ENCODE data around the gene MYH10.

Gene MYH10

DNA sequence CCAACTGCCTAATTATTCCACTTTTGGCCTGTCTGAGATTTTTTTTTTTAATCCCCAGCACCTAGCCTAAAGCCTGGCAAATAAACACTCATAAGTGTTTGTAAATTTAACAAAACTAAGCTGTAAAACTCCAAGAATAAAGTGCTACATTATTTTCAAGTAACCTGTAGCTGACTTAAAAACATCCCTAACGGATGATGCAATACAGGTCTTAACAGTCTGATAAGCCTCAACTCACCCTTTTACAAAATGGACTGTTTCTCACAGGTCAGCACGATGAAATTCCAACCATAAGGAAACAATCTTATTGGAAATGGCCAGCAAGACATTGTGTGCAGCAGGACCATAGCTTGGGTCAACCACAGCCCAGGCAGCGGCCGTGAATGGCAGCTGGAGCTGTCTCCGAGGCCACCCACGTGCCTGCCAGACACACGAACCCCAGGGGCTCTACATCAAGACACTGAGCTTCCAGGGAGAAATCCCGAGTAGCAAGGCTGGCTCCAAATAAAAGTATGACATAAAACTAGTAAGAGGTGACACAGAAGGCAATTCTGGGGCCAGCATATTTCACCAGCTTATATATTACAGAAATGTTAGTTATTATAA lies 135.9 kb downstream of the MYH10 start:
- TF ChIP-seq, protein P1, sequence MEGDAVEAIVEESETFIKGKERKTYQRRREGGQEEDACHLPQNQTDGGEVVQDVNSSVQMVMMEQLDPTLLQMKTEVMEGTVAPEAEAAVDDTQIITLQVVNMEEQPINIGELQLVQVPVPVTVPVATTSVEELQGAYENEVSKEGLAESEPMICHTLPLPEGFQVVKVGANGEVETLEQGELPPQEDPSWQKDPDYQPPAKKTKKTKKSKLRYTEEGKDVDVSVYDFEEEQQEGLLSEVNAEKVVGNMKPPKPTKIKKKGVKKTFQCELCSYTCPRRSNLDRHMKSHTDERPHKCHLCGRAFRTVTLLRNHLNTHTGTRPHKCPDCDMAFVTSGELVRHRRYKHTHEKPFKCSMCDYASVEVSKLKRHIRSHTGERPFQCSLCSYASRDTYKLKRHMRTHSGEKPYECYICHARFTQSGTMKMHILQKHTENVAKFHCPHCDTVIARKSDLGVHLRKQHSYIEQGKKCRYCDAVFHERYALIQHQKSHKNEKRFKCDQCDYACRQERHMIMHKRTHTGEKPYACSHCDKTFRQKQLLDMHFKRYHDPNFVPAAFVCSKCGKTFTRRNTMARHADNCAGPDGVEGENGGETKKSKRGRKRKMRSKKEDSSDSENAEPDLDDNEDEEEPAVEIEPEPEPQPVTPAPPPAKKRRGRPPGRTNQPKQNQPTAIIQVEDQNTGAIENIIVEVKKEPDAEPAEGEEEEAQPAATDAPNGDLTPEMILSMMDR (IDR thresholded peaks at IDR 0.05; ENCODE audit: insufficient read depth, low read depth, low read length, missing control alignments): no peak
- DNase-seq (ENCODE audit: low read depth): no peak
- no peak overlapping the region for H3K4me3 ChIP-seq (ENCODE audit: low read length)

DNA sequence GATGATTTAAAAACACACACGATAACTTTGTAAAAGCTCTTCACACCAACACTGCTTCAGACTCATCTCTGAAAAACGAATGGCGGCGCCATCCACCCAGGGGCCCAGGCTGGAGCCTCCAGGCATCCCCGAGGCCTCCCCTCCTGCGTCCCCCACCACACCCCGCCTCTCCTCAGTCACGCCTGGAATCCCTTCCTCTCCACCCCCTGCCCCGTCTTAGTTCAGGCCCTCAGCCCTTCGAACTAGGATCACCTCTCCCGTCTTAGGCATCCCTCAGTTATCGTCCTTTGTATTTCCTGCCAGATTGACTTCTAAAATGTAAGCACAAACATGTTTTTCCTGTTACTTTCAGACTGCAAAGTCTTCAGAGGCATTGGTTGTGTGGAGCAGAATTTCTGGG lies 136.5 kb downstream of the MYH10 start:
- H3K4me3 ChIP-seq (ENCODE audit: low read length): no peak overlapping the region
- DNase-seq (ENCODE audit: low read depth): no peak
- TF ChIP-seq, protein P1 (IDR thresholded peaks at IDR 0.05; ENCODE audit: insufficient read depth, low read depth, low read length, missing control alignments): no peak

DNA sequence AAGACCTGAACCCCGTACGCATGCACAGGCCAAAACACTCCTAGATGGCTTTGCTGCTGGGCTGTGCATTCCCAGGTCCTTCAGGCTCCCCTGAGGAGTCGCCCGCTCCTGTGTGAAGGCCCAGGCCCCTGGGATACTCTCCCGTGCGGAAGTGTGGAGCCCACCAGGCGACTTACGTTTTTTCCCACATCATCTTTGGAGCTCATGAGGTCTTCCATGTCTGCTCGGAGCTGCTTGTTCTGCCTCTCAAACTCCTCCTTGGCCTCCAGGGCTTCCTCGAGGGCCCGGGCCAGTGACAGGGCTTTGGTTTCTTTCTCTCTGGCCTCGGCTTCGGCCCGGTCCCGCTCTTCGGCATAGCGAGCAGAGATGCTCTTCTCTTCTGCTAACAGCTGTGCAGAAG lies 138.4 kb downstream of the MYH10 start:
- TF ChIP-seq, protein P1 (IDR thresholded peaks at IDR 0.05; ENCODE audit: insufficient read depth, low read depth, low read length, missing control alignments): no peak
- no peak for DNase-seq (ENCODE audit: low read depth)
- no peak overlapping the region for H3K4me3 ChIP-seq (ENCODE audit: low read length)

DNA sequence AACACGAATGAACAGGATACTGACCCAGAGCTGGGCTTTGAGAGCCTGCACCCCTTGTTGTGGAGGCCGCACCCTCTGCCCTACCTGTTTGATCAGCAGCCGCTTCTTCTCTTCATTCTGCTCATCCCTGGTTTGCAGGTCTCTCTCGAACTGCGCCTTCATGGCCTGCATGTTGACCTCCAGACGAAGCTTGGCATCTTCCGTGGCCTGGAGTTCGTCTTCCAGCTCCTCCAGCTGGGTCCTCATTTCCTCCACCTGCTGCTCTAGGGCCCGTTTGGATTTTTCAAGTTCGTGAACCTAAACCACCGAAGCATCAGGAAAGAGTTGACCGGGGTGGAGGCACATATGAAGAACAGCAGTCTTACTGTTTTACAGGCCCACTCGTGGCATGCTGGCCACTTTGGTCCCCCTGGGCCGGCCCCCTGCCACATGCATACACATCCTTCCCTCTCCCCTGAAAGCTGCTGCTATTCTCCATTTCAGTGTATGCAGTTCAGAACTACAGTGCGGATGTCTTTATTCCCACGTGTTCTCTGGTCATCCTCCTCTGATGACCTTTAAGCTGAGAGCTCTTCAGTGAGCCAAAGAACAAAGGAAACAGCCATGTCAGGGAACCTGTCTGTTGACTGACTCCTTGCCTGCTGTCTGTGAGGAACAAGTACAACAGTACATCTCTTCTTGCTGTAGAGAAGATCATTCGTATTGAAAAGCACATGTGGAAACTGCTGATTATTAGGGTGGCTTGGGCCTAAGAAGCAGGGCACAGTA lies 140.1 kb downstream of the MYH10 start:
- TF ChIP-seq, protein P1 (IDR thresholded peaks at IDR 0.05; ENCODE audit: insufficient read depth, low read depth, low read length, missing control alignments): no peak
- H3K4me3 ChIP-seq (ENCODE audit: low read length): no peak overlapping the region
- DNase-seq (ENCODE audit: low read depth): peak; percentile 21

DNA sequence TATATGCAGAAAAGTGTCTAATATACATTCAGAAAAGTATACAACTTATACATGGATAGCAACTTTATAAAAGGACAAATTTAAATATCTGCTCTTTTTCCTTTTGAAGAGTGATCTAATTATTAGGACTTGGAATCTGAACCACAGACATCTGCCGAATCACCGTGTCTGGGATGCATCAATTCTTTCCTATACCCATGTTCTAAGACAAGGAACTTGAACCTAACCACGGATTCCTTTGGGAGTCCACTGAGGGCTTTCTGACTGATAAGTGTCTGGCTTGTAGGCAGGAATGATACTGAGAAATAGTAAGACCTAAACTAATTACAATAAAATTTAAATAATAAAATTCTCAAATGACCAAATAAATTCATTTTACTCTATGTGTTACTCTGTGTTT lies 140.7 kb downstream of the MYH10 start:
- no peak for DNase-seq (ENCODE audit: low read depth)
- H3K4me3 ChIP-seq (ENCODE audit: low read length): no peak overlapping the region
- TF ChIP-seq, protein P1 (IDR thresholded peaks at IDR 0.05; ENCODE audit: insufficient read depth, low read depth, low read length, missing control alignments): no peak

DNA sequence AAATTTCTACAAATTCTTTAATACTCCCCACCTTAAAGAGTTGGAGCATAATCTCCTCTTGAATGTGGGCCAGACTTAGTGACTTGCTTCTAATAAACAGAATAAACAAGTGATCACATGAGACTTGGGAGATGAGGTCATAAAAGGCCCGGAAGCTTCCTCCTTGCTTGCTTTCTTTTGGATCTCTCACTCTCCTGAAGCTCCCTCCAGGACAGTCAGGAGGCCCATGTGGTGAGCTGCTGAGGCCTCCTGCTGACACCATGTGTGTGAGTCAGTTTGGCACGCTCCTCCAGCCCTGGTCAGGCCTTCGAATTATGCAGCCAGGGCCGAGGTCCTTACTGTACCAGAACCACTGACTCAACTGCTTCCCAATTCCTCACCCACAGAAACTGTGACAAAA lies 141.6 kb downstream of the MYH10 start:
- DNase-seq (ENCODE audit: low read depth): peak; percentile 79
- no peak overlapping the region for H3K4me3 ChIP-seq (ENCODE audit: low read length)
- TF ChIP-seq, protein P1 (IDR thresholded peaks at IDR 0.05; ENCODE audit: insufficient read depth, low read depth, low read length, missing control alignments): no peak

Data from epithelial cell of esophagus (primary cell).